Kidney (tissue), 14 donors: Measurements from ENCODE around the gene CYYR1. TPM values are rescaled to one million over a fixed set of nuclear protein-coding genes. Genes with fewer than 3 reads are reported as not detected.
"Not testable (repeated sequence)": the region's sequence is repeated elsewhere in the genome, so short reads cannot be mapped to it uniquely, and the experiment has no call there.

Experiments
- DNase-seq, 5 donors: peaks; one replicate each; pipeline ENCODE4 v3.0.0-alpha.2; 2013 to 2020
- FAIRE-seq: peaks from 2 replicates; lab custom pipeline; 2012; peaks lifted over from hg19 to GRCh38; lab: Jason Lieb, UNC
- H3K27ac ChIP-seq, 2 donors: one replicate each; pipeline ENCODE4 v1.7.0; 2013; ENCODE audit warnings: low read depth in 2 of 2, low read length in 2 of 2, inconsistent platforms in 1 of 2
- H3K27me3 ChIP-seq: one replicate; pipeline ENCODE4 v1.7.1; 2013; ENCODE audit warnings: low read length, inconsistent platforms; ENCODE audit not compliant: control insufficient read depth, insufficient read depth
- H3K36me3 ChIP-seq, 3 donors: one replicate each; pipeline versions ENCODE4 v1.7.0 to v1.7.1; 2013; ENCODE audit warnings: low read length in 3 of 3, control low read depth in 1 of 3, inconsistent platforms in 1 of 3; ENCODE audit not compliant: insufficient read depth in 3 of 3, control insufficient read depth in 2 of 3
- H3K4me1 ChIP-seq, 3 donors: one replicate each; pipeline versions ENCODE4 v1.7.0 to v1.7.1; 2013; ENCODE audit warnings: low read length in 3 of 3, inconsistent platforms in 1 of 3, low read depth in 1 of 3; ENCODE audit not compliant: control insufficient read depth in 2 of 3, insufficient read depth in 2 of 3
- H3K4me3 ChIP-seq, 3 donors: one replicate each; pipeline versions ENCODE4 v1.7.0 to v1.8.1; 2013; ENCODE audit warnings: low read length in 3 of 3, control low read depth in 1 of 3, inconsistent platforms in 1 of 3
- H3K9ac ChIP-seq, 3 donors: one replicate each; pipeline versions ENCODE4 v1.7.0 to v1.7.1; 2013; ENCODE audit warnings: low read length in 3 of 3, control low read depth in 1 of 3, inconsistent platforms in 1 of 3
- H3K9me3 ChIP-seq, 3 donors: one replicate each; pipeline versions ENCODE4 v1.7.0 to v1.7.1; 2013; ENCODE audit warnings: low read length in 3 of 3, control low read depth in 1 of 3, inconsistent platforms in 1 of 3; ENCODE audit not compliant: control insufficient read depth in 2 of 3, insufficient read depth in 1 of 3
- CTCF ChIP-seq: IDR thresholded peaks from 3 replicates; pipeline ENCODE4 v1.5.1; 2012; ENCODE audit warnings: mild to moderate bottlenecking, moderate library complexity, borderline replicate concordance; ENCODE audit not compliant: insufficient read depth; ENCODE audit errors: extremely low read depth
- intact Hi-C: fragments of 100-400 bp; cut with DNase I; formaldehyde crosslinking; loops from one replicate; pipeline ENCODE4 v1.11.1; 2022
- polyA plus RNA-seq: library from polyadenylated mRNA; stranded (reverse); fragments of 350-450 nt; fragmentation: Illumina TruSeq; extraction: RNeasy Lipid Tissue Mini Kit (QIAGEN cat#74804); gene quantifications from one replicate; pipeline ENCODE4 v1.2.3, GENCODE V29; 2014; ENCODE audit warnings: low read depth, low replicate concordance; ENCODE audit not compliant: insufficient read depth
- total RNA-seq: library from RNA; stranded (reverse); fragmentation: NEBNext Ultra II Directional; extraction: Animal tissue kit (Norgen Biotek cat#: 25700); gene quantifications from one replicate; pipeline ENCODE4 v1.2.1, GENCODE V29; 2021
- donor health status: control.
- donor health status: control.
- donor health status: control.
- donor health status: control.
- donor health status: control.
- donor health status: DM: yes; HTN: yes; CAD: no.
- donor health status: Normal renal cell carcinoma (clear cell type).

Gene CYYR1
- total and polyA plus RNA-seq, 2 donors from 2014 or later = 17.0 to 23.4 TPM

DNA sequence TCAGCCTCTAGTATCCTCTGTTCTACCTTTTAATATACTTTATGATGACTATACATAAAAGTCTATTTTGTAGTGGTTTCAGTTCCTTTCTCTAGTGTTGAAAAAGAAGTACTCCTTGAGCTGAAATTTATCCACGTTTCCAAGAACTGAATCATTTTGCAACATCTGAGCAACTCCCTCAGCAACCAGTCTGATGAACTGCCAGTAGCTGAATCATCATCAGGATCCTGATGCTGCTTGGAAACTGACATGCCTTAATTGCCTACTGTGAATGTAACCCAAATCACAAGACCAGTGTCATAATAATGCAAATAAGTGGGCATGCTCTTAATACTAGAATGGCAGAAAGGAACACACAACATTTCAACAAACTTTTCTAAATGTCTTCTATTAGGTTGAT lies 103.3 kb downstream of the CYYR1 start:
- no peaks in the 10 kb centered on the region for H3K36me3 ChIP-seq
- DNase-seq (no peak), FAIRE-seq (no peak)
- no peak overlapping the region for H3K4me3 ChIP-seq
- H3K27me3 ChIP-seq = no peaks in the 10 kb centered on the region
- no peak for TF ChIP-seq CTCF
- intact Hi-C loops = no loop called here
- no peaks in the 10 kb centered on the region for H3K4me1 ChIP-seq
- H3K9me3 ChIP-seq = no peaks in the 10 kb centered on the region
- no peak overlapping the region for H3K9ac ChIP-seq
- no peak overlapping the region for H3K27ac ChIP-seq

- intact Hi-C loops = no loop called here
- DNase-seq (peak in 1 of 5 donors; percentile 8), FAIRE-seq (no peak)
- Histone ChIP-seq H3K27me3 (no peaks in the 10 kb centered on the region), H3K4me1 (no peaks in the 10 kb centered on the region), H3K9me3 (no peaks in the 10 kb centered on the region), H3K36me3 (no peaks in the 10 kb centered on the region), H3K4me3 (no peak overlapping the region), H3K9ac (no peak overlapping the region), H3K27ac (no peak overlapping the region)
- no peak for TF ChIP-seq CTCF
Observed at GRCh38 chr21:26465916-26466315, 107.2 kb downstream of the CYYR1 start.

GRCh38 chr21:26461500-26461899 lies 111.6 kb downstream of the CYYR1 start:
- Histone ChIP-seq H3K9me3 (no peaks in the 10 kb centered on the region), H3K27me3 (no peaks in the 10 kb centered on the region), H3K27ac (no peak overlapping the region), H3K36me3 (no peaks in the 10 kb centered on the region), H3K4me1 (no peaks in the 10 kb centered on the region), H3K9ac (no peak overlapping the region), H3K4me3 (no peak overlapping the region)
- DNase-seq (no peak), FAIRE-seq (no peak)
- no peak for TF ChIP-seq CTCF
- intact Hi-C loops = no loop called here

- no peaks in the 10 kb centered on the region for H3K9me3 ChIP-seq
- no peaks in the 10 kb centered on the region for H3K36me3 ChIP-seq
- H3K4me1 ChIP-seq = no peaks in the 10 kb centered on the region
- H3K4me3 ChIP-seq = no peak overlapping the region
- no peak for DNase-seq
- H3K27ac ChIP-seq = no peak overlapping the region
- FAIRE-seq = no peak
- no peak for TF ChIP-seq CTCF
- H3K27me3 ChIP-seq = no peaks in the 10 kb centered on the region
- no peak overlapping the region for H3K9ac ChIP-seq
- intact Hi-C loops = no loop called here
Observed at GRCh38 chr21:26460621-26461020, 112.5 kb downstream of the CYYR1 start.

- H3K4me1 ChIP-seq, H3K9me3 ChIP-seq, FAIRE-seq, H3K4me3 ChIP-seq, H3K9ac ChIP-seq, H3K36me3 ChIP-seq, DNase-seq, intact Hi-C loops, H3K27me3 ChIP-seq, H3K27ac ChIP-seq: not testable (repeated sequence)
Observed at GRCh38 chr21:26458854-26459253, 114.2 kb downstream of the CYYR1 start.
